Erythroblast (primary cell): Measurements from ENCODE around the gene TSPAN15.

Experiments used
- GATA1 ChIP-seq: IDR thresholded peaks from 2 replicates; pipeline ENCODE4 v1.6.1; 2011; ENCODE audit warnings: low read depth, mild to moderate bottlenecking, control low read depth, low read length, moderate library complexity
- POLR2A ChIP-seq: IDR thresholded peaks from 2 replicates; pipeline ENCODE4 v1.6.1; 2011; ENCODE audit warnings: mild to moderate bottlenecking, low read length

- no peak for TF ChIP-seq GATA1
- no peak for TF ChIP-seq POLR2A
Measured at GRCh38 chr10:69459893-69460575, 8.8 kb downstream of the TSPAN15 start.
